Measurements from ENCODE around the gene CARMIL1.
A peak's percentile ranks its signal among the peaks of the same experiment; 100 is the strongest.

The CARMIL1 gene

GRCh38 chr6:25311331-25311840 lies 32.2 kb downstream of the CARMIL1 start:
- peak; percentile 44 for DNase-seq (ENCODE audit: low read depth)

- peak; percentile 75 for DNase-seq (ENCODE audit: low read depth)
Measured at GRCh38 chr6:25312034-25312620, 33.0 kb downstream of the CARMIL1 start.

GRCh38 chr6:25312703-25313102 lies 33.5 kb downstream of the CARMIL1 start:
- peak; percentile 34 for DNase-seq (ENCODE audit: low read depth)

GRCh38 chr6:25314509-25315175 lies 35.5 kb downstream of the CARMIL1 start:
- DNase-seq (ENCODE audit: low read depth): no peak

GRCh38 chr6:25315194-25316177 lies 36.3 kb downstream of the CARMIL1 start:
- DNase-seq (ENCODE audit: low read depth): no peak

GRCh38 chr6:25316626-25317025 lies 37.5 kb downstream of the CARMIL1 start:
- no peak for DNase-seq (ENCODE audit: low read depth)

GRCh38 chr6:25318589-25318988 lies 39.4 kb downstream of the CARMIL1 start:
- DNase-seq (ENCODE audit: low read depth): no peak

- DNase-seq (ENCODE audit: low read depth): no peak
Measured at GRCh38 chr6:25320459-25320858, 41.3 kb downstream of the CARMIL1 start.

- no peak for DNase-seq (ENCODE audit: low read depth)
Measured at GRCh38 chr6:25322692-25323091, 43.5 kb downstream of the CARMIL1 start.

- no peak for DNase-seq (ENCODE audit: low read depth)
Measured at GRCh38 chr6:25324066-25324762, 45.0 kb downstream of the CARMIL1 start.

GRCh38 chr6:25326126-25326525 lies 47.0 kb downstream of the CARMIL1 start:
- DNase-seq (ENCODE audit: low read depth): no peak

GRCh38 chr6:25326960-25327359 lies 47.8 kb downstream of the CARMIL1 start:
- no peak for DNase-seq (ENCODE audit: low read depth)

- no peak for DNase-seq (ENCODE audit: low read depth)
Measured at GRCh38 chr6:25327432-25327831, 48.3 kb downstream of the CARMIL1 start.

- DNase-seq (ENCODE audit: low read depth): no peak
Measured at GRCh38 chr6:25329161-25329817, 50.1 kb downstream of the CARMIL1 start.

- DNase-seq (ENCODE audit: low read depth): no peak
Measured at GRCh38 chr6:25329982-25330381, 50.8 kb downstream of the CARMIL1 start.

- DNase-seq (ENCODE audit: low read depth): no peak
Measured at GRCh38 chr6:25330796-25331685, 51.9 kb downstream of the CARMIL1 start.

GRCh38 chr6:25332165-25332564 lies 53.0 kb downstream of the CARMIL1 start:
- DNase-seq (ENCODE audit: low read depth): no peak

GRCh38 chr6:25332655-25333071 lies 53.5 kb downstream of the CARMIL1 start:
- DNase-seq (ENCODE audit: low read depth): no peak

- DNase-seq (ENCODE audit: low read depth): no peak
Measured at GRCh38 chr6:25333471-25333870, 54.3 kb downstream of the CARMIL1 start.

GRCh38 chr6:25334793-25335192 lies 55.6 kb downstream of the CARMIL1 start:
- no peak for DNase-seq (ENCODE audit: low read depth)
